GM18526 (cell line): Measurements from ENCODE around the gene KRT13.

Experiments
- POLR2A ChIP-seq: IDR thresholded peaks from 3 replicates; pipeline ENCODE4 v1.6.1; 2011; ENCODE audit not compliant: insufficient read length; ENCODE audit errors: extremely low read depth

Gene KRT13

DNA sequence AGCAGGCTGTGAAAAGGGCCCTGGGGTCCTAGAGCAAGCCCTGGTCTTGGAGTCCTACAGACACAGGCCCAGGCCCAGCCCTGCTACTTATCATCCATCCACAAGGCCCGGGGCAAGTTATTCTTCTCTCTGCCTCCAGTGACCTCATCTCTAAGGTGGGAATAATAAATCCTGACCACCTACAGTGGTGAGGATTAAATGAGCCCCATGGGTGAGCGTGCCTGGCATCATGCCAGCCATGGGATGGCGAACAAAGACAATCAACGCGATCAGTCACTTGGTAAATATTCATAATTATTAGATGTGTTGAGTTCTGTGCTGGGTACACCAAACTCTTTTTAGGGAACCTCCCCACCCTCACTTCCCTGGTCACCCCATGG lies 7.7 kb upstream of the KRT13 start:
- TF ChIP-seq POLR2A, result no peak

DNA sequence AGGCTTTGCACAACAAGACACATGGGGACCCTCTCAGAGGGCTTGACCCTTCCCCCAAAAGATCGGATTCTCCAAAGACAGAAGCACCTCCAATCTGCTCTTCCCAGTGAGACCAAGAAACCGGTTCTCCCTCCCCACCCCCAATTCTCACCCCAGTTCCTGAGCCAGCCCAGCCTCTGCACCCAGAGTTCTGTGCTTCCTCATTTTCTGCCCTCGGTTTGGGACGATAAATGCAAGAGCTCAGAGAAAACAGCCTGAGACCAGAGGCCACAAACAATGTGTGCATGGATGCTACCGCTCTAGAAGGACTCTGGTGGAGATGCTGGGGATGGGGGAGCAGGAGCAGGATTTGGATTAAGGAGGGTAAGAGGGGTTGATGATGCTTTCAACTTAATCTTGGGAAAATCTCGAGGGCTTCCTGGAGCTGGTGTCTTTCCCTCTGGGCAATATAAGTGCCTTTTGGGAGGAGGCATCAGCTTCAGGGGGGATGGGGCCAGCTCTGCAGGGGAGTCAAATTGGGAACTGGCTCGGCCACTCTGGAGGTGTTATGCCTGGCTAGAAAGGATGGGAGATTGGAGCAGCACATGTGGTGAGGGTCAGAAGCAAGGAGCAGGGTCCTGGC lies 7.2 kb upstream of the KRT13 start:
- no peak for TF ChIP-seq POLR2A

DNA sequence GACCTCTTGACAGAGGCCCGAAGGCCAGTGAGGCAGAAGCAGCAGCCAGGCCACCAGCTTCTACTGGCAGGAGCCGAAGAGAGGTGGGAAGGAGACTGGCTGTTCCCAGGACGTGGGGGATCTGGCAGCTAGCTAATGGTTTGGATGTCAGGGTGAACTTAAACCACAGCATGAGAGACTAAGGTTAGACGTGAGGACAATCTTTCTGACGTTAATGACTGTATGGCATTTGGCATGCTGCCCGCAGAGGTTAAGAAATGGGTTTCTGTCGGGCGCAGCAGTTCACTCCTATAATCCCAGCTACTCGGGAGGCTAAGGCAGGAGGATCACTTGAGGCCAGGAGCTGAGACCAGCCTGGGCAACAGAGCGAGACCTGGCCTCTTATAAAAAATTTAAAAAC lies 6.3 kb upstream of the KRT13 start:
- TF ChIP-seq POLR2A, result no peak

DNA sequence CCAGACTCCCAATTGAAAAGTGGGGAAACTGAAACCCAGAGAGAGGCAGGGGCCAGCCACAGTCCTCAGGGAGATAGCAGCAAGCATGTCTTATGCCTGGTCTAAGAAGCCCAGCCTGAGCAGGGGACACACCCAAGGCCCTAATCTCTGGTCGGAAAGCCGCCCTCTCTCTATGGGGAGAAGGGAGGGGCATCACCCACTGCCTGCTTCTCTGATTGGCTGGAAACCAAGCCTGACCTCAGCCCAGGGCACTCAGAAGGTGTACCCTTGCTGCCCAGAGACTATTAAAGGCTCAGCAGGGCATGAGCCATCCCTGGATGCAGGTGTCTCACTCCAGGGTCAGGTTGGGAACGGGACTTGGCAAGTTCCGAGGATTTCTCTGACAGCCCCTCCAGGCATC lies 5.7 kb upstream of the KRT13 start:
- TF ChIP-seq POLR2A, result no peak

DNA sequence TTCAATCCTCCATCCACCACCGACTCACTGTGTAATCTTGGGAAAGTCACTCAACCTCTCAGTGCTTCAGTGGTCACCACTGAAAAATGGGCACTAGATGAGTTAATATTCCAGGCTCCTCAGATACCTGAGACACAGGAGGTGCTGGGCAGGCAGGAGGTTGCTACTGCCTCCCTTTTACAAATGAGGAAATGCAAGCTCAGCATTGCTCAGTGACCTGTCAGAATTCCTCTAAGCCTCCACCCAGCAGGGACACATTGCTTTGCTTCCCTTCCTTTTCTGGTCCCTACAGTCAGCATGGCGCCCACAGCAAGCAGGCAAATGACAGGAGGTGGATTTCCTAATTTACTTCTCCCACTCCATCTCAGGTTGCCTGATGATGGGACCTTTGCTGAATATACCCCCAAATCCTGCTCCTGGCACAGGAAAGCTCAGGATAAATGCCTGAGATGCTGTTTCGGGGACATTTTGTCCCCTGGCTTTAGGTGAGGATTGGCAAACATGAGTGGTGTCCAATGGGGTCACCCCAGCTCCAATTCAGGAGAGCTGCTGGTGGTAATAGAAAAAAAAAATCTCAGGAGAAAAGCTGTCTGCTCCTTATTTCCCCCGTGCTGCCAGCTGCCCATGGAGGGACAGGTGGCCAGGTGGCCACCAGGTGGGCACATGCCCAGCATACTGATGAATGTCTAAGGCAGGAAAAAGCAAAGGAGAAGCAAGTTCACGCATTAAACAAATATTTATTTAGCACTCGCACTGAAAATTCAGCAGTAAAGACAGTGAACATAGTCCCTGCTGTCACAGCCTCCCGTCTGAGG lies 5.0 kb upstream of the KRT13 start:
- TF ChIP-seq POLR2A, result no peak

DNA sequence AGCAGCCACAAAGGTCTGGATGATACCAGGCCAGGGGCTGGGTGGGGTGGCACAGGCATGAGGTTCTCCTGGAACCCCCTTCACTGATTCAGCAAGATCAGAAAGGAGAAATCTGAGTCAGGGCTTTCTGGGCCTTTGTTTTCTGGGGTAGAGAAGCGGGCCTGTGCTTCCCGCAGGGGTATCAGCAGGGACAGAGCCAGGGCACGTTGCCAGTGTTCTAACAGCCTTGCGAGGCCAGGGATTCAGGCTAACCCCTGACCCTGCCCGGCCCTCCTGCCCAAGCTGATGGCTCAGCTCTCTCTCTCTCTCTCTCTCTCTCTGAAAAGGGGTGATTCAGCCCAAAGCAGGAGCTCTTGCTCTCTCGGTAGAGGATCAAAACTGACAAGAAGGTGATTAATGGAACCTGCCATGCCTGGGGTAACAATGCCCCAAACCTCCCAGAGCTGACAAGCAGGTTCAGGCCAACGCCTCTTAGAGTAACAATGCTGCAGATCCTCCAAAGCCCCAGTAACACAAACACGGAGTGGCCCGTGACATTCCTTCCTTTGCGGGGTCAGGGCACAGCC lies 2.0 kb upstream of the KRT13 start:
- no peak for TF ChIP-seq POLR2A

DNA sequence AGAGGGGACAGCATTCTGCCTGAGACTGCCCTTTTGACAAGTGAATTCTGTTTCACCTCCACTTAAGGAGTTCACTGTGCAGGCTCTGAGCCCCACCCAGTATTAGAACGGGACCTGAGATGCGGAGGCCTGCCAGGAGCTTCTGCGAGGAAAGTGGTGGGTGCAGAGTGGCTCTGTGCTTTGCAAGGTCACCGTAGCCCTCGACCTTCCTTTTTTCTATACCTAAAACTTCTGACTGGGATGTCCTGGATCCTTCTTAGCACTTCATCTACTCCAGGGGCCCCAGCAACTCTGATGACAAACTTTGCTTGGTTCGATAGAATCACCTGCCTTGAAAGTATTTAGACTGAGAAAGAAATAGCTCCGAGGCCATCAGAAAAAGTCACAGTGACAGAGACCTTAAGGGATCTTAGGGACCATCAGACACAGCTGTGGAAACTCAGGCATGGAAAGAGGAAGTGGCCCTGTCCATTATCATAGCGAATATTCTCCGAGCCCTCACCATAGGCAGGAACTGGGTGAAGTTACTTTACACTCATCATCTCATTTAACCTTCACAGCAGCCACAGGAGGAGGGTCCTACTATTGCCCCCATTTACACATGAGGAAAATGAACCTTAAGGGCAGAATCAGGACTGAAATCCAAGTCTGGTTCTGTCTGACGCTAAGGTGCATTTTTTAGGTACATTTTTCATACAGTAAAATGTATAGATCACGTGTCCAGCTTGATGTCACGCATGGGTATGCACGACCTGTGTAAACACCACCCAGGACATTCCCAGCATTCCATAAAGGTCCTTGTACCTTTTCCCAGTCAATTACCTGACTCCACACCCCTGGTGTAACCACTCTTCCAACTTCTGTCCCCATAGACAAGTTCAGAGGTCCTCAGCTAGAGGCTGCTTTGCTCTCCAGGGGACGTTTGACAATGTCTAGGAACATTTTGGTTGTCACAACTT lies 676 bp upstream of the KRT13 start:
- no peak for TF ChIP-seq POLR2A

DNA sequence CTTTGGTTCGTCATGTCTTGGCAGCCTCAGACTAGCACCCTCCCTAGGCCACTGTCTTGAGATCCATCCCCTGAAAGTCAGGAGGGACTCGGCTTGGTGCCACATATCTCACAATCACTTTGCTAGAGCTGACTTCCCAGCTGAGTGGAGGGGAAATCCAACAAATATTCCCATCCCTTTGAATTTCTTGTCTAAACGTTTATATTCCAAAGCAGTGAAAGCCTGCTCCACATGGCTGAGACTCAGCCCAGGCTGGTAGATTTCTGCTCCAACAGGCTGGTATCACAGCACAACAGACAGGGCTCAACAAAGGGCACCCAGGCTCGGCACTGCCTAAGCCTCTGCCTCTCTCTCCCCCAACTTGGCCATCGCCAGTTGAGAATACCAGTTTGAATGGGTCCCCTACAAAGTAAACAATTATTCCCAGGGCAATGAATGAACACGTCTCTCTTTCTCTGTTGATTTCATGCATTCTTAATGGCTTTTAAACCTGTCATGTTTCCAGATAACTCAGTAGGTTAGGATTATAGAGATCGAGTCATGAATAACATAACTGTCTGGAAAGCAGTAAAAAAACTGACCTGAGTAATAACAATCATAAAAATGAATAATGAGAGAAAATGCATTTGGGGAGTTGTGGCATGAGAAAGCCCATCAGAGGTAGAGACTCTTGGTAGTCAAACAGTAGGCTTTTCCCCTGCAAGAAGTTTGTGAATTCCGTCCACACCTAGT lies 1.0 kb downstream of the KRT13 start:
- TF ChIP-seq POLR2A, result no peak

DNA sequence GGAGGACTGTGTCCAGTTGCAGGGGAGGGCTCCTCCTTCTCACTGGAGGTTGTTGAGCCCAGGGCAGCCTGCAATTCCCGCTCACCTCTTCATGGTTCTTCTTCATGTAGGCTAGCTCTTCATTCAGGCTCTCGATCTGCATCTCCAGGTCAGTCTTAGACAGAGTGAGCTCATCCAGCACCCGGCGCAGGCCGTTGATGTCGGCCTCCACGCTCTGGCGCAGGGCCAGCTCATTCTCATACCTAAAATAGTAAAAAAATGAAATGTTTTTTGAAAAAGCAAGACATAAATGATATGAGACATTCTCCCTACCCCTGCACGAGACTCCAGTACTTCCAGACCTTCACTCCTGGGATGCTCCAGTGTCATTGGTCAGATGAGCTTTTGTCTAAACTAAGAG lies 2.2 kb downstream of the KRT13 start:
- no peak for TF ChIP-seq POLR2A

DNA sequence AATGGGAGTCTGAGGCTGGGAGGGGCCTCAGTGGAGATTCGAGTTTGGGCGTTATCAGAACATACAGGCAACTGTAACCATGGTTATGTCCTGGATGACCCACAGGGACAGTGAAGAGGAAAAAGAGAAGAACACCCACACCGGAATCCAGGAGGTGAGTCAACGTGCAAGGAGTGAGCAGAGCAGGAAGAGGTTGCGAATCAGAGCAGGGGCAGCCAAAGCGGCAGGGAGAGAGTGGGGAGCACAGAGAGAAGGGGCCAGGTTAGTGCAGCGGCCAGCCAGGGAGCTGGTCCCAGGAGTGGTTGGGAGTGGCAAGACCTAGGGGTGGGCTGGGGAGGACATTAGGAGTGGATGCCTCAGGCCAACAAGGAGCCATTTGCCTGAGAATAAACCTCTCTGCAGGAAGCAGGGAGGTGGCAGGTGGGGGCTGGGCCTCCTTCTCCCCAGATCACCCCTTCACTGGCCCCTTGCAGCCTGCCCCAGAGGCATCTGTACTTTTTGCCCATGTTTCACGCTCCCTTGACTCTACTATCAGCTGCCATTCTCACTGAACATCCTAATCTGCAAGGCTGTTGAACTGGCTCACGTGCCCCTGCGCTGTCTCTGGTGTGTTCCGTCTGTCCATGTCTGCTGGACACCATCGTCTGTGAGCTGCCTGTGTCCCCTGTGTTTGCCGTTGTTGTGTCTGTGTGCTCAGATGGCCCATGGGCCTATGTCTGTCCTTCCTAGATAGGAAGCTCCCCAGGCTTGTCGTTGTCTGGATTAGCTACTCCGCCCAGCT lies 5.1 kb downstream of the KRT13 start:
- TF ChIP-seq POLR2A, result no peak

DNA sequence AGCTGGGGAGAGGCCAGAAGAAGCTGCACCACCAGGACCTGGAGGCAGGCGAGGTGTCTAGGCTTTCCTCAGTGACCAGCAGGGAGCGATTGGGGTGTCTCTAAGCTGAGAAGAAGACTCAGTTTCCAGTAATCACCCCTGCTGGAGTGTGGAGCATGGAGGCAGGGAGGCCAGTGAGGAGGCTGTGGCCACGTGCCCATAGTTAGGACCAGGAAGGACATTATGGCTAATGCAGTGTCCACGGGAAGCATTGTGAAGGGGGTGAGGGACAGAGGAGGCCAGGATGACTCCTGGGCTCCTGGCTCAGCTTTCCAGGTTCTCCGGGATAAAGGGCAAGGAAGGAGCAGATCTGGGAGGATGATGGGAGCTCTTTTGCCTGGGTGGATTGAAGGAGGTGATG lies 5.7 kb downstream of the KRT13 start:
- TF ChIP-seq POLR2A, result no peak

DNA sequence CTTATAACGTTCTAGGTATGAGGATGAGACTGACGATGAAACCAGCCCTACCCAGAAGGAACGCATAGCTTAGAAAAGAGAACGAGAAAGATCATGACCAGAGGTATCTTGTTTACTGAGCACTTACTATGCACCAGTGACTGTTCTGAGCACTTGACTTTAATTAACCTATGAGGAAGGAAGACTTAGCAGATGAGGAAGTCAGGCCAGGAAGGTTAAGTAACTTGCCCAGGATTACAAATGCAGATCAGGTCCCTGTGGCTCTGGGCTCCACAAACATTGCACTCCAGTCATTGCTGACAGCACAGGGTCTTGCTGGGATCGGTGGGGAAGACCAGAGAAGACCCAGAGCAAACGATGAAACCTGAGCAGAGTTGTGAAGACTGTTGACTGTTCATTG lies 7.1 kb downstream of the KRT13 start:
- TF ChIP-seq POLR2A, result no peak

DNA sequence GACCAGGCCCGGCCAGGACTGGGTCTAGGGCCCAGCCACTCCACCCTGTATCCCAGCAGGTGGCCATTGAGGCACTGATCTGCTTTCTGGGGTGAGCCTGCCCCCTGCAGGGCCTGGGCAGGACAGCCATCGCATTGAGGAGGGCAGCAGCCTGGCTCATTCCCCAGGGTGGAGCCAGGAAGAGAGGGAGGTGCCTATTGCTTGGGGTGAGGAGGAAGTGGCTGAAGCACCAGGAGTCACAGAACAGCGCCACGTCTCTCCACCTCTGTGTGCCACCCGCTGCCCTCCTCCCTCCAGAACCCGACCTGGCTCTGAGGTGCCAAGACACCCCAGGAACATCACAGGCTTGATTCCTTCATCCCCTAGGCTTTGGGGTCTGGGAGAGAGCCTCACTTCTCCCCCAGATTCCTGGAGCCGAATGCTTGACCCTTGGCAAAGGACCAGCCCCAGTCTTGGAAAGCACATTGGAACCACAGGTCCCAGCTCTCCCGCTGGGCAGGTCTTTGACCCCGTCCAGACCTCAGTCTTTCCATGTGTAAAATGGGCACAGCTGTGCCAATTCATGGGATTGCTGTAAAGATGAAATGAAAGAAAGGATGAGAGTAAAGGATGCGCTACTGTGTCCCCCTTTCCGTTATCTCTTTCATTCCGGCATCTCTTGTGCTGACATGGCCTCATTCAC lies 8.5 kb downstream of the KRT13 start:
- no peak for TF ChIP-seq POLR2A
